Measurements from ENCODE around the gene C1orf35.

C1orf35 gene

GRCh38 chr1:228102791-228103620, at the start of gene C1orf35:
Gene C1orf35 (minus strand): TSS chr1:228103325. CDS start chr1:228103227, 98 bp downstream.
- H3K4me1 ChIP-seq (ENCODE audit: control insufficient read depth in 1 of 2, insufficient read depth in 2 of 2, low read length in 2 of 2), result peaks cover 23 to 41% of the 10 kb centered on the region in 2 donors

GRCh38 chr1:228152918-228153258, 49.8 kb upstream of the C1orf35 start:
- H3K9ac ChIP-seq (ENCODE audit: low read depth in 1 of 2, low read length in 2 of 2), result no peak overlapping the region
- peaks cover 0 to 8% of the 10 kb centered on the region in 2 donors for H3K4me1 ChIP-seq (ENCODE audit: control insufficient read depth in 1 of 2, insufficient read depth in 2 of 2, low read length in 2 of 2)
- H3K27ac ChIP-seq (ENCODE audit: low read depth, low read length), result no peak overlapping the region
- H3K4me3 ChIP-seq (ENCODE audit: low read depth in 1 of 2, low read length in 2 of 2), result no peak overlapping the region
- no peaks in the 10 kb centered on the region for H3K27me3 ChIP-seq (ENCODE audit: control insufficient read depth in 1 of 2, insufficient read depth in 2 of 2, low read length in 2 of 2)
- H3K36me3 ChIP-seq (ENCODE audit: control insufficient read depth in 1 of 2, insufficient read depth in 2 of 2, low read length in 2 of 2), result peaks cover 0 to 10% of the 10 kb centered on the region in 2 donors
- no peaks in the 10 kb centered on the region for H3K9me3 ChIP-seq (ENCODE audit: control insufficient read depth in 1 of 2, low read length in 2 of 2)

More at GRCh38 chr1:228102791-228103620, at the start of gene C1orf35:
- Histone ChIP-seq H3K27ac (ENCODE audit: low read depth, low read length) (peak within 1 kb of the TSS; percentile 73), H3K27me3 (ENCODE audit: control insufficient read depth in 1 of 2, insufficient read depth in 2 of 2, low read length in 2 of 2) (no peaks in the 10 kb centered on the region), H3K9ac (ENCODE audit: low read depth in 1 of 2, low read length in 2 of 2) (peak within 1 kb of the TSS; percentile 69 to 84), H3K4me3 (ENCODE audit: low read depth in 1 of 2, low read length in 2 of 2) (peak within 1 kb of the TSS; percentile 80 to 86), H3K36me3 (ENCODE audit: control insufficient read depth in 1 of 2, insufficient read depth in 2 of 2, low read length in 2 of 2) (peaks cover 31 to 48% of the 10 kb centered on the region in 2 donors), H3K9me3 (ENCODE audit: control insufficient read depth in 1 of 2, low read length in 2 of 2) (no peaks in the 10 kb centered on the region)

DNA sequence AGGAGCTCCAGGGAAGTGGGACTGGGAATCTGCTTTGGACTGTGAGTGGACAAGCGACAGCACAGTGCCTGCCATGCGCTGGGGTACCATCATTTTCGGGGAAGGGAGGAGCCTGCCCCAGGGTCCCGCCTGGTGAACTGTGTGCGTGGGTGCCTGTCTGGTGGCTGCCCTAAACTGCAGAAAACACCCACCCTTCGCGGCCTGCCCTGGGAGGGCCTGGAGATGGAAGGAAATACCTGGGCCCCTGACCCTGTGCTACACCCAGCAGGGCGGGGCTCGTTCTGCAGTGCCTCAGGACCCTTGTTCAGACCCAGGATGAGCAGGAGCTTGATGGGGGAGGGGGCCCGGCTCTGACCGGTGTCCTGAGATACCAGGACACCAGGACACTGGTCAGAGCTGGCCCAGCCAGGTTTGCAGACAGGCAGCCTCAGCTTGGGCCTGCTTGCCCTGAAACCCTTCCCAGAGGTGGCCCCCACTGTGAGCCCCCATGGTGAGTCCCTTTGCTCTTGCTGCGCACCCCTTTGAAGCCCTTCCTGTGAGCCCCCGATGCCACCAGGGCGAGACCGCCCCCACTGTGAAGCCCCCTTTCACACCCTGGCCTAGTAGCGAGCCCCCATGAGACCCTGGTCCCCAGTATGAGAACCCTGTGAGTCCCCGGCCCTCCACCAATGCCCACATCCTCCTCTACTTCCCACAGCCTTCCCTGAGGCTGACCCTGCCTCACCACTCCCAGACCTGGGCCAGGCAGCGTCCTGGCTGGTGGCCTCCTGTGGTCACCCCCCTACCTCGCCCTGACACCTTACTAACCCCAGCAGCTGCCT, 49.2 kb upstream of the C1orf35 start:
- Histone ChIP-seq H3K4me3 (ENCODE audit: low read depth in 1 of 2, low read length in 2 of 2) (no peak overlapping the region), H3K27ac (ENCODE audit: low read depth, low read length) (no peak overlapping the region), H3K36me3 (ENCODE audit: control insufficient read depth in 1 of 2, insufficient read depth in 2 of 2, low read length in 2 of 2) (peaks cover 0 to 16% of the 10 kb centered on the region in 2 donors), H3K9ac (ENCODE audit: low read depth in 1 of 2, low read length in 2 of 2) (no peak overlapping the region), H3K27me3 (ENCODE audit: control insufficient read depth in 1 of 2, insufficient read depth in 2 of 2, low read length in 2 of 2) (no peaks in the 10 kb centered on the region), H3K4me1 (ENCODE audit: control insufficient read depth in 1 of 2, insufficient read depth in 2 of 2, low read length in 2 of 2) (peaks cover 0 to 8% of the 10 kb centered on the region in 2 donors), H3K9me3 (ENCODE audit: control insufficient read depth in 1 of 2, low read length in 2 of 2) (no peaks in the 10 kb centered on the region)

DNA sequence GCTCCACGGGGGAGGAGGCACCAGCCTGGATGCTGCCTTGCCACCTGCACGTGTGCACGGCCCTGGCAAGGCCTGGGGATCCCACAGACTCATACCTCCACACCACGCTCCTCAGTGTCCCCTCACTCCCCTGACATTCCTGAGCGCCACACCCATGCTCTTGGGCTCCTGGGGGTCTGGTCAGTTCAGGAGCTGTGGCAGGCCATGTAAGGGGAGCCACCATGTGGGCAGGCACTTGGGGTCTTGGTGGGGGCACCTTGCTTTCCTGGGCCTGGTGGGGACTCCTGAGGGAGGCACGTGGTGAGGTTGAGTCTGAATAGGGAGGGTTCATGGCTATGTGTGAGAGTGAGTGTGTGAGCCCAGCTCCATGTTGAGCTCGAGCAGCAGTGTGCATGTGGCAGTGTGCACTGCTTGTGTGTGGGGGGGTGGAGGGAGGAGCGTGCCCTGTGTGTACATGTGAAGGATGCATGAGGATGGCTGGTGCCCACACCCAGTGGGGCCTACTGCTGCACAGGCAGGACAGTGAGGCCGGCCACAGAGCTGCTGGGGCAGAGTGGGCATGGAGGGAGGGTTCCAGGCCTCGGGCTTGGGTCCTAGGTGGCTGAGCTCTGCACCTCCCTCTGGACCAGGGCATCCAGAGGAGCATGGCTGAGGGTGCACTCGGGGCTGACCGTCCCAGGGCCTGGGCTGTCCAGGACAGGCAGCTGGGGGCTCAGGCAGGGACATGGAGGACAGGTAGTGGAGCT, 48.2 kb upstream of the C1orf35 start:
- Histone ChIP-seq H3K27me3 (ENCODE audit: control insufficient read depth in 1 of 2, insufficient read depth in 2 of 2, low read length in 2 of 2) (no peaks in the 10 kb centered on the region), H3K36me3 (ENCODE audit: control insufficient read depth in 1 of 2, insufficient read depth in 2 of 2, low read length in 2 of 2) (peaks cover 3 to 25% of the 10 kb centered on the region in 2 donors), H3K9me3 (ENCODE audit: control insufficient read depth in 1 of 2, low read length in 2 of 2) (no peaks in the 10 kb centered on the region), H3K9ac (ENCODE audit: low read depth in 1 of 2, low read length in 2 of 2) (no peak overlapping the region), H3K4me1 (ENCODE audit: control insufficient read depth in 1 of 2, insufficient read depth in 2 of 2, low read length in 2 of 2) (peaks cover 0 to 8% of the 10 kb centered on the region in 2 donors), H3K27ac (ENCODE audit: low read depth, low read length) (no peak overlapping the region), H3K4me3 (ENCODE audit: low read depth in 1 of 2, low read length in 2 of 2) (no peak overlapping the region)

DNA sequence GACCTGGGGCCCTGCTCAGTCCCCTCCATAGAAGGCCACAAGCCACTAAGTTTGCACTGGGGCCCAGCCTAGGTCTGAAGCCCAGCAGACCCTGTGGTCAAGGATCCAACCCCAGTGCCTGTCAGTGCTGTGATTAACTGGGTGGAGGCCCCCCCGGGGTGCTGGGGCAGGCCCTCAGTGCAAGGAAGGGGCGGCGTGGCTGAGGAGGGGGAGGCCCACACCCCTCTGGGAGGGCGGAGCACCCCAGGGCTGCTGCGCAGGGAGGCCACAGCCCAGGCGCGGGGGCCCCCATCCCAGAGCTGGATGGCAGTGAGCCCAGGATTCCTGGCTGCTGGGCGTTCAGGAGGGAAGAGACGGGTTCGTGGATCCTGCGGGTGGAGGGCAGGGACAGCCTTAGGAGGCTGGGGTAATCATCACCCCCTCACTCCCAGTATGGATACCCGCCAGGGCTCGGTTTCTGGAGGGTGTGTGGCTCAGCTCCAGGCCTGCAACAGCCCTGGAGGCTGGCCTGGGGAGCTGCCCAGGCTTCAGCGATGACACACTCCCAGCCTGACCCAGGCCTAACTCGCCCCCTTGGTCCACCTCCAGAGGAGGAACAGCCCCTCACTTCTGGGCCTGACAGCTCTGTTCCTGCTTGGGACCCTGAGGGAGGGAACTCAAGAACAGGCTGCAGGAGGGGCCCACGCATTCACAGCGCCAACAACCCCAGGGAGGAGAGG, 47.5 kb upstream of the C1orf35 start:
- Histone ChIP-seq H3K9me3 (ENCODE audit: control insufficient read depth in 1 of 2, low read length in 2 of 2) (no peaks in the 10 kb centered on the region), H3K27ac (ENCODE audit: low read depth, low read length) (no peak overlapping the region), H3K27me3 (ENCODE audit: control insufficient read depth in 1 of 2, insufficient read depth in 2 of 2, low read length in 2 of 2) (no peaks in the 10 kb centered on the region), H3K9ac (ENCODE audit: low read depth in 1 of 2, low read length in 2 of 2) (peak overlapping the region in 1 of 2 donors; percentile 18), H3K4me1 (ENCODE audit: control insufficient read depth in 1 of 2, insufficient read depth in 2 of 2, low read length in 2 of 2) (peaks cover 0 to 8% of the 10 kb centered on the region in 2 donors), H3K36me3 (ENCODE audit: control insufficient read depth in 1 of 2, insufficient read depth in 2 of 2, low read length in 2 of 2) (peaks cover 8 to 32% of the 10 kb centered on the region in 2 donors), H3K4me3 (ENCODE audit: low read depth in 1 of 2, low read length in 2 of 2) (no peak overlapping the region)

DNA sequence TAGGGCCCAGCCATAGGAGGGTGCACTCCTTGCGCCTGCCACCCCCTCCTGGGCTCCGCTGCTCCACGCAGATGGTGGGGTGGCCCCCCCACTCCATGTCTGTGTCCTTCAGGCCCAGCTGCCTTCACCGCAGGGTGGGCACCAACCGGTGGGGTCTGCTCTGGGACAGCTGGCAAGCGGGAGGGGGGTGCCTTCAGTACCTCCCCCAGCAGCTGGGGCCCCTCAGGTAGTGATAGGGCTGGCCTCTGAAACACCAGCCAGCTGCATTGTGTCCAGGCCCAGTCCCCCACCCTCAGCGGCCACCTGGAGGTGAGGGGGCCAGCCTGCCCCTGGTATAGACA, 47.0 kb upstream of the C1orf35 start:
- Histone ChIP-seq H3K9me3 (ENCODE audit: control insufficient read depth in 1 of 2, low read length in 2 of 2) (no peaks in the 10 kb centered on the region), H3K4me1 (ENCODE audit: control insufficient read depth in 1 of 2, insufficient read depth in 2 of 2, low read length in 2 of 2) (peaks cover 0 to 8% of the 10 kb centered on the region in 2 donors), H3K36me3 (ENCODE audit: control insufficient read depth in 1 of 2, insufficient read depth in 2 of 2, low read length in 2 of 2) (peaks cover 8 to 36% of the 10 kb centered on the region in 2 donors), H3K27ac (ENCODE audit: low read depth, low read length) (peak overlapping the region; percentile 42), H3K27me3 (ENCODE audit: control insufficient read depth in 1 of 2, insufficient read depth in 2 of 2, low read length in 2 of 2) (no peaks in the 10 kb centered on the region), H3K4me3 (ENCODE audit: low read depth in 1 of 2, low read length in 2 of 2) (no peak overlapping the region), H3K9ac (ENCODE audit: low read depth in 1 of 2, low read length in 2 of 2) (no peak overlapping the region)

- Histone ChIP-seq H3K36me3 (ENCODE audit: control insufficient read depth in 1 of 2, insufficient read depth in 2 of 2, low read length in 2 of 2) (peaks cover 8 to 36% of the 10 kb centered on the region in 2 donors), H3K27ac (ENCODE audit: low read depth, low read length) (peak within 1 kb of the TSS; percentile 42), H3K4me3 (ENCODE audit: low read depth in 1 of 2, low read length in 2 of 2) (no peak within 1 kb of the TSS), H3K27me3 (ENCODE audit: control insufficient read depth in 1 of 2, insufficient read depth in 2 of 2, low read length in 2 of 2) (no peaks in the 10 kb centered on the region), H3K9ac (ENCODE audit: low read depth in 1 of 2, low read length in 2 of 2) (peak within 1 kb of the TSS in 1 of 2 donors; percentile 18), H3K9me3 (ENCODE audit: control insufficient read depth in 1 of 2, low read length in 2 of 2) (no peaks in the 10 kb centered on the region), H3K4me1 (ENCODE audit: control insufficient read depth in 1 of 2, insufficient read depth in 2 of 2, low read length in 2 of 2) (peaks cover 0 to 12% of the 10 kb centered on the region in 2 donors)
These were observed 46.4 kb upstream of the C1orf35 start, which contains the start of gene GJC2 for GRCh38 chr1:228149406-228150119. Gene GJC2 (plus strand): TSS chr1:228149930. CDS start chr1:228157759, 7,829 bp downstream.

DNA sequence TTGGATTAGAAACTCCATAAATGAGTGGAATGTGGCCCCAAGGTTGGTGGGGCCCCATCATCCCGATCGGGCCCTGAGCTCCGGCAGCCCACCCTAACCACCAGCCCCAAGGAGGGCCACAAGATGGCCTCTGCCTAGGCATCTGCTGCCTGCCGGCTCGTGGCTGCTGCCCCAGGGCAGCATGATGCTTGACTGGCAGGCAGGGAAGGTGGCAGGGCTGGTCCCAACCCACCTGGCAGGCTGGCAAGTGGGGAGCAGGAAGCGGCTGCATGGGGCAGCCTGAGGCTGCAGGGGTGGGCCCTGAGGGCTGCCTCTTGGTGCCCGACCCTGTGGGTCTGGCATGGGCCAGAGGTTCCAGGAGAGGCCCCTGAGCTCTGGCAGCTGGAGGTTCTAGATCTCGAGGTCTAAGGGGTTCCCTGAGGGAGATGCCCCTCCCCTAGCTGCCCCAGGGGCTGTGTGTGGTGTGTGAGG, 45.8 kb upstream of the C1orf35 start:
- Histone ChIP-seq H3K4me1 (ENCODE audit: control insufficient read depth in 1 of 2, insufficient read depth in 2 of 2, low read length in 2 of 2) (peaks cover 5 to 18% of the 10 kb centered on the region in 2 donors), H3K4me3 (ENCODE audit: low read depth in 1 of 2, low read length in 2 of 2) (no peak overlapping the region), H3K27ac (ENCODE audit: low read depth, low read length) (peak overlapping the region; percentile 32), H3K27me3 (ENCODE audit: control insufficient read depth in 1 of 2, insufficient read depth in 2 of 2, low read length in 2 of 2) (no peaks in the 10 kb centered on the region), H3K9me3 (ENCODE audit: control insufficient read depth in 1 of 2, low read length in 2 of 2) (no peaks in the 10 kb centered on the region), H3K36me3 (ENCODE audit: control insufficient read depth in 1 of 2, insufficient read depth in 2 of 2, low read length in 2 of 2) (peaks cover 8 to 40% of the 10 kb centered on the region in 2 donors), H3K9ac (ENCODE audit: low read depth in 1 of 2, low read length in 2 of 2) (no peak overlapping the region)
